ENCODE data around the gene SLX9.

SLX9 gene

DNA sequence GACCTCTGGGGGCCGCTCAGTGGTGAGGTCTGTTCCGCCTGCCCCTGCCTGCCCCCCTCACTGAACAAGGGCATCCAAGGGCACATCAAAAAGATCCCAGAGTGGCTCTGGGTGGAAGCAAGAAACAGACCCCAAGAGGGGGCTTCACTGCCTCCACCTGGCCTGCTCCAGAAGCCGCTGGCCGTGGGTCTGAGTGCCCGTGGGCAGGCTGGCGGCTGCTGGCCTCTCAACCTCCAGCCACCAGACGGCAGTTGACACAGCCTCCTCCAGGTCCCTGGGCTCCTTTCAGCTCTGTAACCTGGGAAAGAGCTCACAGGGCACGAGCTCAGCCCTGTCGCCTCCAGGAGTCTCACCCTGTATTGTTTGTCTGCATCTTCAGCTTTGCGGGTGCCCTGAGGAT lies 56.3 kb downstream of the SLX9 start:
- DNase-seq (ENCODE audit: insufficient read length, low spot score) (no peak), FAIRE-seq (no peak)
- TF ChIP-seq POLR2A (IDR thresholded peaks at IDR 0.05; ENCODE audit: low read depth, low read length) = no peak

DNA sequence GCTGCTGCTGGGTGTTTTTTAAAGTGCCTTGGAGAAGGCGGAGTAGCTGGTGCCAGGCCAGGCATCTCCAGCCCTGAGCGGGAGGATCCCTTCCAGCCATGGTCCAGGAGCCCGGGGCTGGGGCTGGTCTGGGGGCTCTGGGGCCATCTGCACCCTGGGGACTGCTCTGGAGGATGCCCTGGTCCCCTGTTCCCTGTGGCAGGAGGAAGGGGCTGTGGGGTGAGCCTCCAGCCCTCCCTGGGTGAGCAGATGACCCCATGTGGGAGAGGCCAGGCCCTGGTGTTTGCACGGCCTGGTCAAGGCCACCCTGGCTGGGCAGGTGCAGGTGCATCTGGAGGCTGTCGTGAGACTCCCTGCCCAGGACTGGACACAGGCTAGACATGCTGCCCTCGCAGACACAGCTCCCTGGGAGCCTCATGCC lies 56.7 kb downstream of the SLX9 start:
- FAIRE-seq = no peak
- no peak for DNase-seq (ENCODE audit: insufficient read length, low spot score)
- no peak for TF ChIP-seq POLR2A (IDR thresholded peaks at IDR 0.05; ENCODE audit: low read depth, low read length)

DNA sequence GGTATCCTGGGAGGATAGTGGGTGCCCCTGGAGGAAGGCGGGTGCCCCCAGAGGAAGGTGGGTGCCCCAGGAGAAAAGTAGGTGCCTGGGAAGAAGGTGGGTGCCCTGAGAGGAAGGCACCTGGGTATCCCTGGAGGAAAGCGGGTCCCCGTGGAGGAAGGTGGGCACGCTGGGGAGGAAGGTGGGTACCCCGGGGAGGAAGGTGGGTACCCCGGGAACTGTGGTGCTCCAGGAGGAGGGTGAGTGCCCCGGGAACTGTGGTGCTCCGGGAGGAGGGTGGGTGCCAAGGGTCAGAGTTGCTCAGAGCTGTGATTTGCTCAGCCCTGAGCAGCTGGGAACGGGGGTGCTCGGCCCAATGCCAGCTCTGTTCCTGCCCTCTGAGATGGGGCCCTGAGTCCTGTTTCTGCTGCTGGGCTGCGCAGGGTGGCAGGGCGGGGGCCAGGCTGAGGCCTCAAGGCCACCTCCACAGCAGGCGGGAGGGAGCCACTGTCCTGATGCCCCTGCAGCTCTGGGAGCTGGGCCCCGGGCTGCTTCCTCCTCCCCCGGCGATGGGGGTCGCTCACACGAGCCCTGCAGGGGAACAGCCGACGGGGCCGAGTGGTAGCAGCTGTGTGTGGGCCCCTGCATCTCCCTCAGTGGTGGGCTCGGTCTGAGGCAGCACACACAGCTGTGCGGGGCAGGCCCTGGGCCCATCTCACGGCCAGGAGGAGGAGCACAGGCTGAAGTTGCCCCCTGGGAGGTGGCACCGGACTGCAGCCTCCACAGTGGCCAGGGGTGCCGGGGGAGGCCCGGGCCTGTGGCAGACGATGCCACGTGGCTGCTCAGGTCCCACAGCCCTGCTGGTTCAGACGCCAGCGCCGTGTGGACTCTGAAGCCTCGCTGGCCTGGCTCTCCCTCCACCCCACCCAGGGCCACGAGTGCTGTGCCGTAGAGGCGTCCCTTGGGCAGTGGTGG lies 57.4 kb downstream of the SLX9 start:
- no peak for FAIRE-seq
- DNase-seq (ENCODE audit: insufficient read length, low spot score) = no peak
- TF ChIP-seq POLR2A (IDR thresholded peaks at IDR 0.05; ENCODE audit: low read depth, low read length) = no peak

DNA sequence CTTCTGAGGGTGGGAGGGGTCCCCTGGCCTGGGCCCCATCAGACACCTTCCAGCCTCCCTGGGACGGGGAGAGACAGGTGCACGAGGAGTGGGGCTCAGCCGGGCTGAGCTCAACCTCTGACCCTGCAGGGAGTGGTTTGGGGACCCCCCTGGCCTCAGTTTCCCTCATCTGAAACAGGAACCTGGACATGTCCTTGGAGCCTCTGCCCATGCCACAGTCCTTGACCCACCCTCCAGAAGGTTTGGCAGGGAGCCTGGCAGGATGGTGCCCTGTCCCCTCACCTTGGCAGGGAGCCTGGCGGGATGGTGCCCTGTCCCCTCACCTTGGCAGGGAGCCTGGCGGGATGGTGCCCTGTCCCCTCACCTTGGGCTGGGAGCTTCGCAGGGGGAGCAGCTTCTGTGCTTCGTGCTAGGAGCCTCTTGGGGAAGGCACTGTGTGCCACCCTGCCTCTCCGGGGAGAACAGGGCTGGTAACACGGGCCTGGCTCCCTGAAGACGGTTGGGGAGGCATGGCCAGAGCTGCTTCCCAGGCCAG lies 58.3 kb downstream of the SLX9 start:
- FAIRE-seq (no peak), DNase-seq (ENCODE audit: insufficient read length, low spot score) (no peak)
- no peak for TF ChIP-seq POLR2A (IDR thresholded peaks at IDR 0.05; ENCODE audit: low read depth, low read length)

DNA sequence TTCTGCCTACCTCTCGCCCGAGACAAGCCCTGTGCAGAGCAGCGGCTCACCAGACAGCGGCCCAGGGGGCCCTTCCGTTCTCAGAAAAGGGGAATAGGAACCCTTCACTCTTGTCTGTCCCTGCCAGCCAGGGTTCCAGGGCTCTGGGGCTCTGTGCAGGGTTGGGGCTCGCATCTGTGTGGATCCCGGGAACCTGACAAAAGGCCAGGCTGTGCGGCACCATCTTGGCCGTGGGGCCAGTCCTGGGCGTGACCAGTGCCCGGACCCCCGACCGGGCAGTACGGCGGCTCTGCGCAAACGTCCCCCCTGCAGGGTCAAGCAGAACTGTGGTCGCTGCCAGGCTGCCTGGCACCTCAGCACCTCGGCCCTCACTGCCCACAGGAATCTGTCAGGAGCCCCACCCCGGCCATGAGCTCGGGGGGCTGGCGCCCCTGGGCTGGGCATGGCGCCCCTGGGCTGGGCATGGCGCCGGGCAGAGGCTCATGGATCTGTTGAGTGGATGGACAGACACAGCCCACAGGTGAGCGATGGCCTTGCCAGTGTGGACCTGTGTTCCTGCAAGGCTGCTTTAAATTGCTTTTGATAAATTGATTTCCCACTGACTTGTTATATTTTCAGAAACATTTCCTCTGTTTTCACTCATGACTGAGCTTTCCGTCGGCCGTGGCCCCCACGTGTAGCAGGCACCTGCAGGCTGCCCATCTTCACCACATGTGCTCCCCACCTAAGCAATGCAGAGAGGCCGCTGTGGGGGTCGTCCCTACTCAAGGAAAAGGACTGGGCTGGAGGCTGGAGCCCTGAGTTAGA lies 59.0 kb downstream of the SLX9 start:
- DNase-seq (ENCODE audit: insufficient read length, low spot score) (no peak), FAIRE-seq (no peak)
- TF ChIP-seq POLR2A (IDR thresholded peaks at IDR 0.05; ENCODE audit: low read depth, low read length) = no peak

DNA sequence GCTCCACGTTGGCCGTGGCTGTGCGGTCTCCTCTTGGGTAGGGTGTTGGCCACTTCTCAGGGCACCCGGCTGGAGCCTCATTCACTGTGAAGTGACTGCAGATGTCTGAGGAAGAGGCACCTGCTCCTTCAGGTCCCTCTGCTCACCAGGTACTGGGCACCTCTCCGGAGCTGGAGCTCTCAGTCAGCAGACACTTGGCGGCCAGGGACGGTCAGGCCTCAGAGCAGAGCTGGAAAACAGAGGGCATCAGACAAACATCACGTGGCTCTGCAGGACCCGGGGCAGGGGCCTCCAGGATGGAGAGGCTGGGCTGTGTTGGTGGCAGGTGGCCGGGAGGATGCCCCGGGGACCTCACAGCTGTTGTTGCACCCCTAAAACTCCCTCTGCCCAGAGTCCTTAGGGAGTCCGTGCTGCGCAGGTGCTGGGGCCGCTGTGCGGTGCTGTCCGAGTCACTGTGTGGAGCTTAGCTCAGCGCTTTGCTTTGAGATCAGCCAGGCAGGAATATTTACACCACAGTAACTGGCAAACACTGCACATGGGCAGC lies 59.7 kb downstream of the SLX9 start:
- no peak for FAIRE-seq
- no peak for TF ChIP-seq POLR2A (IDR thresholded peaks at IDR 0.05; ENCODE audit: low read depth, low read length)
- no peak for DNase-seq (ENCODE audit: insufficient read length, low spot score)

DNA sequence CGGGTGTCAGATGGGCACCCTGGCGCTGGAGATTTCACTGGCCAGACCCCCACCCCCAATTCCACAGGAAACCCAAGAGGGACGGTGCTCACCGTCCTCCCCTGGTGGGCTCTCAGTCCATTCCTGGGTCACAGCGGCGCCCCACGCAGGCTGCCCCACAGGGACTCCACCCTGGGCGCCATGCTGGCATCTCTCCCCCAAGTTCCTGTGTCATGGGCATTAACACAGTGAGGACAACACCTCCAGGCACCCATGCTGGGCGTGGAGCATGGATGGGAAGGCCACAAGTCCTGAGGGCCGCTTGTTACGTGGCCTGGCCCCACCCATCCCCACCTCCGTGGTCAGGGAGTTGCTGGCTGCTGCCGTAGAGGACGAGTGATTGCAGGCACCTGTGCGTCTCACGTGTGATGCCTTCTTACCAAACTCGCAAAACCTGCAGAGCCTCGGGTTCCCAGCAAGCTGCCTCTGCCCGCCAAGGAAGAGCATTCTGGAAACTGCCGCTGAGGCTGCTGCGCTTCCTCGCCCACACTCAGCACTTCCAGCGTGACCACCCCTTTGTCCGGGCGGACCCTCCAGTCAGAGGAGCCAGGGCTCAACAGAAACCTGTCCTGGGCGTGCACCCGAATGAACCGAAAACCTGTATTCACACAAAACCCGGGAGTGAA lies 60.3 kb downstream of the SLX9 start:
- TF ChIP-seq POLR2A (IDR thresholded peaks at IDR 0.05; ENCODE audit: low read depth, low read length) = 0 out of 2 replicates have a peak, but pooled peaks have one; percentile 7
- DNase-seq (ENCODE audit: insufficient read length, low spot score) (no peak), FAIRE-seq (no peak)

DNA sequence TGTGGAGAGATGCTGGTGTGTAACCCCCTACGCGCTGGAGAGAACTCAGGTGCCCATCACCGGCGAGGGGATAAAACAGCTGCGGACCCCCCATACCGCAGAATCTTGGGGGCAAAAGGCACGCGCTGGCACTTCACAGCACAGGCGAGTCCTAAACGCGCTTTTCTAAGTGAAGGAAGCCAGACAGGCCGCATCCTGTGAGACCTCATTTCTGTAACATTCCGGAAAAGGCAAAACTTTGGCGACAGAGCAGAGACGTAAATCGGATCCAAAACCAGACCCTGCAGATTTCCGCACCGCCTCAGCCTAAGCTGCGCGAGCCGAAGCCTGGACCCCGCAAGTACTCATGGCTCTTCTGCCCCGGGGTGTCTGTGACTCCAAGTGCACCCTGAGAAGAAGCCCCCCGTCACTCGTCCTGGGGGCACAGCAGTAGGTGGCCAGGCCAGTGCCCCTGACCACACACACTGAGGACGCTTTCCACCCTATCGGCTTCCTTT lies 60.9 kb downstream of the SLX9 start:
- DNase-seq (ENCODE audit: insufficient read length, low spot score) (no peak), FAIRE-seq (no peak)
- no peak for TF ChIP-seq POLR2A (IDR thresholded peaks at IDR 0.05; ENCODE audit: low read depth, low read length)

DNA sequence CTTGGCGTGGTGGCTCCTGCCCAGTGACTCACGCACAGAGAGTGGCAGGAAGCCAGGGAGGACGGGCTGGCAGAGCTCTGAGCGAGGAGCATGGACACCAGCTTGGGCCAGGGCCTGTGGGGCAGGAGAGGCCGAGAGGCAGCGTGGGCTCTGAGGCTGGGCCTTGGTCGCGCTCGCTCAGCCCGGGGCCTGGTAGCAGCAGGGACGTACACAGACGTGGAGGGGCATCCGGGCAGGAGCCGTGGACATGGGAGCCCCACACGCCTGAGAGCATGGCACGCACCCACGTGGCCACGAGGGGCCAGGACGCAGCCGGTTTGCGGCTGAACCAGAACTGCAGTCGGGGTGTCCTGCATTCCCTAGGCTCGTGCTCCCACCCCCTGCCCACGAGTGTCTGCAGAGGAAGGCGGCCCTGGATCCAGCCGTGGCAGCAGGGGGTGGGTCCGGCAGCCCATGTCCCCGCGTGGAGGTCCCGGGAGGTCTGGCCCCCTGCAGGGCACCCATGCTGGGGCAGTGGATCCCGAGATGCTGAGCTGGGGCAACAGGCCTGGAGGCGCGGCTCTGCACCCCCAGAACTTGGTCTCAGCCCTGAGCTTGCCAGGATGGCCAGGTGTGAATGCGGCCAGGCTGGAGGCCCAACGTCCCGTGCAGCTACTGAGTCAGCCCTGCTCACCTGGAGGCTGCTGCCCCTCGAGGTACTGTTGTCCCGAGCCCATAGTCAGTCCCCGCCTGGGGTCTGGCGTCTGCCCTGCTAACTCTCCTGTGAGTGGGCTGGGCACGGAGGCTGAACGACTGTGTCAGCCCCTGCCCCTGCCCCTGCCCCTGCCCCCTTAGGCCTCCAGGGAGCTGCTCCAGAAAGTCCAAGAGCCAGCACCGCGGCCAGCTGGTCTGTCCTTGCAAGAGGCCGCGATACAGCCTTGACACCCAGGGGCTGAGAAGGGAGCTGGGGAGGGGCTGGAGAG lies 61.6 kb downstream of the SLX9 start:
- 0 out of 2 replicates have a peak, but pooled peaks have one; percentile 14 for TF ChIP-seq POLR2A (IDR thresholded peaks at IDR 0.05; ENCODE audit: low read depth, low read length)
- no peak for FAIRE-seq
- peak; percentile 96 for DNase-seq (ENCODE audit: insufficient read length, low spot score)

DNA sequence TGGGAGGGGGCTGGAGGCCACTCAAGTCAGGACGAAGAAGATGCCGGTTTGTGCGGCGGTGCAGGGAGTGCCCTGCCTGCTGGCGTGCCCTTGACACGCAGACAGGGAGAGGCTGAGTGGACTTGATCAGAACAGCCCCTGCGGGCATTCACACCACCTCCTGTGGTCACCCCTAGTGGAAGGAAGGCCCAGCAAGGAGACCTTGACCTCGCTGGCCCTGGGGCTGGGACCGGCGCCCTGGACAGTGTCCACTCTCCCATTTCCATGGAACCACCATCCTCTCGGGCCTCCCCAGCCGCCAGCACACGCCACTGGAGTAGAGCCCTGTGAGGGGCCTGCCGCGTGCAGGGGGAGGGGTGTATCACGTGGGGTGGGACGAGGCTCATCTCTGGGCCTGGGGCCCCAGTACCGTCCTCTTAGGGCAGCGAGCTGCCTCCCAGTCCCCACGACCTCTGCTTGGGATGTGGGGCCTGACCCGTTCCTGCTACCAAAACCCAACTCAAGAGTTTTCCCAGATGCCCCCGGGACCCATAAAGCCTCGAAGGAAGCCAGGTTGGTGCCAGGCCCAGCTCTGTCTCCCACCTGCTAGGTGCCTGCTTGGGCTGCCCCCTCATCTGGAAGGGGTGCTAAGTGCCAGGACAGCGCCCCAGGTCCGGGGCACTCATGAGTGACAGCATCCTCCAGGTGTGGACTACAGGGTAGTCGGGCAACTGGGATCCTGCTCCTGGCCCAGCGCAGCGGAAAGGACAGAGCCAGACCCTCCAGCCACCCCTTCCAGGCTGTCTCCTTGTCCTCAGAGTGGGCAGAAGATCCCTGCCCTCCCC lies 62.8 kb downstream of the SLX9 start:
- no peak for FAIRE-seq
- TF ChIP-seq POLR2A (IDR thresholded peaks at IDR 0.05; ENCODE audit: low read depth, low read length) = no peak
- DNase-seq (ENCODE audit: insufficient read length, low spot score) = no peak

DNA sequence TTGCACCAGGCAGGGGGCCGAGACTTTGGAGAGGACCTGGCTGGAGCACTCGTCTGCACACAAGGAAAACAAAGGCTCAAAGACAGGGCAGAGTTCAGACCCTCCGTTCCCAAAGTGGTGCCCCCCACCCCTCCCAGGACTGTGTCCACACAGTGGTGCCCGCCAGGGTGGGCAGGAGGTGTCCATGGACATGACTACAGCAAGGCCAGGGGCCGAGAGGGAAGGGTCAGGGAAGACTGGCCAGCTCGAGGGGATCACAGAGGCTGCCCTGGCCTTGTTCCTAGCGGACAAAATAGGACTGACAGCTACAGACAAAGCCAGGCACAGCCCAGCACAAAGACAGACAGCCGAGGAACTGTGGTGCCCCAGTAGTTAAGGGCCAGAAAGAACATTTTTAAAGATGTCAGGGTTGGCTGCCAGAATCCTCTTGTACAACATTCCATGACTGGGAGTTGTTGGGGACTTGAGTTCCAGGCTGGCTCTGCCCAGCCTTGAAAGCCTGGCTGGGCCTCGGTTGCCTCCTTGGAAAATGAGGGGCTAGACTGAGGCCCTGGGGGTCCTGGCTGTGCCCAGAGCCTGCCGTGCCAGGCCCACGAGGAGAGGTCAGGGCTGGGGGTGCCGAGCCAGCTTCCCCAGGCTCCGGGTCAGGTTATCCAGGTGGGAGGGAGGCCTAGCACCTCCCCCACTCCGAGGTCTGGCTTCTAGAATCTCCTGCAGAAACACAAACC lies 63.7 kb downstream of the SLX9 start:
- TF ChIP-seq POLR2A (IDR thresholded peaks at IDR 0.05; ENCODE audit: low read depth, low read length) = no peak
- FAIRE-seq (no peak), DNase-seq (ENCODE audit: insufficient read length, low spot score) (no peak)
